NCI-H345 treated with DMSO at 0.1 percent for 48 hours (cell line): ENCODE measurements around the gene ZNF234.
"Not testable (repeated sequence)": the region's sequence is repeated elsewhere in the genome, so short reads cannot be mapped to it uniquely, and the experiment has no call there.

ENCODE experiments used
- DNase-seq: peaks from one replicate; lab custom pipeline; 2025; ENCODE audit not compliant: unreplicated experiment; lab: John Stamatoyannopoulos, UW

The ZNF234 gene

DNA sequence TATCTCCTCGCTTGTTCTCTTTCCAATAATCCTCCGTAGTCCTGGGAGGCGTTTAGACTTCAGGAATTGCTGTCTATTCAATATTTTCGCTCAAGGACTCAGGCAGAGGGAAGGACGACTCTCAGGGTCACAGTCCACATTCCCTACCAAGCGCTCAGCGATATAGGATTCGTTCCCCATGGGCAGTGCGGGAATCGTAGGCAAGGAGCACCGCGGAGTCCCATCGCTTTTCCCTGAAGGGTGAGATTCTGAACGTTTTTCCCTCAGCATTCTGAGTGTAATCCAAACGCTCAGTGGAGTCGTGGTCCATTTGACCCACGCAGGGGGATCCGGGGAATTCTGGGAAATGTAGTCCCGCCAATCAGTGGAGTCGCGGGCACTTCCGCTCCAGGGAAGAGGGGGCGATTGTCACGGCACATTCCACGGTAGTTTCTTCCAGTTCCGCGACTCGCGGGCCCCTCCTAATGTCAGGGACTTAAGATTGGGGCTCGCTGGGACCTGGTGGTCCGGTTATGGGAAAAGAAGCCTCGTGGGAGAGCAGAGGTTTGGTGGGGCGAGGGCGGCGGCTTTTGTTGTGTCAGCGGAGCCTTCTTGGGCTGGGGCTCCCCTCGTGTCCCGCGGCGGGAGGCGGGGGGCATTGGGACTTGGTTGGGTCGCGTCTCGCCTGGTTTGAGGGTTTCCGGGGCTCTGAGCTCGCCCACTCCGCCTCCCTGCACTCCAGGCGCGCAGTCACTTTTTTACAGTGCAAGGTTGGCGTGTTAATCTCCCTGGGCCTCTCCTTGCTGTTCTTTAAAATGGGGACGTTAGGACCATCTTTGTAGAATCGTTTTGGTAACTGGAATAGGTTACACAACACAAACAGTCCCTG is at the start of gene ZNF234:
TSS of gene ZNF234 (plus strand) at position 364 of the 868 bp plus-strand sequence. CDS start 3,079 bp downstream, outside the sequence.
- DNase-seq, result peak; percentile 35

DNA sequence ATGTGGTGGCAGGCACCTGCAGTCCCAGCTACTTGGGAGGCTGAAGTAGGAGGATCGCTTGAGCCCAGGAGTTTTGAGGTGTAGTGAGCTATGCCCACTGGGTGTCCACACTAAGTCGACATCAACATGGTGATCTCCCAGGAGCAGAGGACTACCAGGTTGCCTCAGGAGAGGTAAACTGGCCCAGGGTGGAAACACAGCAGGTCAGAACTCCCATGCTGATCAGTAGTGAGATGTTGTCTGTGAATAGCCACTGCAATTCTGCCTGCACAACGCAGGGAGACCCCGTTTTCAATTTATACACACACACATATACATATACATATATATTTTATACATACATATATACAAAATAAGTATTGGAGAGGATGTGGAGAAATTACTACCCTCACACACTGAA is 49.2 kb upstream of the ZNF234 start:
- no peak for DNase-seq

DNA sequence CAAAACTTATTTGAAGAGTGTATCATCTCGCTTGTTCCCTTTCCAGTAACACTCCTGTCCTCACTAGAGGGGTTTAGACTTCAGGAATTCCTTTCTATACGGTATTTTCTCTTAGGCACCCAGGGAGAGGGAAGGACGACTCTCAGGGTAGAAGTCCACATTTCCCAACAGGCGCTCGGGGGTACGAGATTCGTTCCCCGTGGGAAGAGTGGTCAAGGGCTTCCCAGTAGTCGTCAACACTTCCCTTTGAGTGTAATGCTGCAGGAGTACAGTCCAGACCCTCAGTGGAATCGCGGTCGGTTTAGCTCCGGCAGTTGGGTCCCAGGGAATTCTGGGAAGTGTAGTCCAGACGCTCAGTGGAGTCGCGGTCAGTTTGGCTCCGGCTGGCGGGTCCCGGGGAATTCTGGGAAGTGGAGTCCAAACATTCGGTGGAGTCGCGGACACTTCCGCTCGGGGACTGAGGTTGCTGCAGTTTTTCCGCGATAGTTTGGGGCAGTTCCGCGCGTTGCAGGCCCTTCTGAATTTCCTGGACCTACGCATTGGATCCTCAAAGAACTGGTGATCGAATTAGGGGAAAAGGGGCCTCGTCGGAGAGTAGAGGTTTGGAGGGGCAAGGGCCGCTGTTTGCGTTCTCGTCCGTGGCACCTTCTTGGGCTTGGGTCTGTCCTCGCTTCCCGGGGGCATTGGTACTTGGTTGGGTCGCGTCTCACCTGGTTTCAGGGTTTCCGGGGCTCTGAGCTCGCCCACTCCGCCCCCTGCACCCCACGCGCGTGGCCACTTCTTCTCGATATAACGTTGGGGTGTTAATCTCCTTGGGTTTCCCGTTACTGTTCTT is 47.2 kb upstream of the ZNF234 start, which contains the start of gene ZNF224:
TSS of gene ZNF224 (plus strand) at position 431 of the 835 bp plus-strand sequence. CDS start 3,513 bp downstream, outside the sequence.
- peak; percentile 62 for DNase-seq

DNA sequence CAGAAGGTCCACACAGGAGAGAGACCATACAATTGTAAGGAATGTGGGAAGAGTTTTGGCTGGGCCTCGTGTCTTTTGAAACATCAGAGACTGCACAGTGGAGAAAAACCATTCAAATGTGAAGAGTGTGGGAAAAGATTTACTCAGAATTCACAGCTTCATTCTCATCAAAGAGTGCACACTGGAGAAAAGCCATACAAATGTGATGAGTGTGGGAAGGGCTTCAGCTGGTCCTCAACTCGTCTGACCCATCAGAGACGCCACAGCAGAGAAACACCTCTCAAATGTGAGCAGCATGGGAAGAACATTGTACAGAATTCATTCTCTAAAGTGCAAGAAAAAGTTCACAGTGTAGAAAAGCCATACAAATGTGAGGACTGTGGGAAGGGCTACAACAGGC is 33.6 kb upstream of the ZNF234 start:
- no peak for DNase-seq

DNA sequence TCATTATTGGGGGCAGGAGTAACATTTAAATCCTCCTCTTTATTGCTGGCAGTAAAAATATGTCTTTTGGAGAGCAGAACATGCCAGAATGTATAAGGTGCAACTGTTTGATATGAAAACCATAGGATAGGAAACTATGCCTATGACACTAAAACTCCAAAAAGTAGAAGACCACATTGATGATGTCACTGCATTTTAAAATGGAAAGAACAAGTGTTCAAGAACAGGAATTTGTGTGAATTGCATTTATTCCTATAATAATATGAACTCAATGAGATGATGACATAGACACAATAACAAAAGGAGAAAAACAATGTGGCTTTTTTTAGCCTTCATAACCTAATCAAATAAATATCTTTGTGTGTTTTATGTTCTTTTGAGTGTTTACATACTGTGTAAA is 31.9 kb upstream of the ZNF234 start:
- DNase-seq, result no peak

DNA sequence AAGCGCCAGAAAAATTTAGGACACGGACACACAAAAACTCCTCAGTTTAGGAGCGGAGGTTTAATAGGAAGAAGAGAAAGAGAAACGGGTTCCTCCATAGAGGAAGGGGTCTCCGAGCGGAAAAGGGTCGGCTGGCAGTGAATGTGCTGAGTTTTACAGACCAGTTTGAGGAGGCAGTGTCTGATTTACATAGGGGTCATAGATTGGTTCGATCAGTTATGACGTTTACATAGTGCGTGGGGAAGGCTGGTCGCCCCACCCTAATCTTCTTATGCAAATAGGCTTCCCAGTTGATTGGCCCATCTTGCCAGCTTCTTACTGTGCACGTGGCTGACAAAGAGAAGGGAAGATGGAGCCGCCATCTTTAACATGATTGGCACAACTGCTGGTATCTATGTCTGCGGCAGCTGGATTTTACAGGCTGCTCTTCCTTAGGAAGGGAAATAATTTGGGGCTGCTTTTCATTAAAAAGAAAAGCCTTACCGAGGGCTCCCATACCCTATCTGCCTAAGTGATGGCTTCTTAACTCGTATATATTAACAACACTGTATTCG is 29.4 kb upstream of the ZNF234 start:
- no peak for DNase-seq

DNA sequence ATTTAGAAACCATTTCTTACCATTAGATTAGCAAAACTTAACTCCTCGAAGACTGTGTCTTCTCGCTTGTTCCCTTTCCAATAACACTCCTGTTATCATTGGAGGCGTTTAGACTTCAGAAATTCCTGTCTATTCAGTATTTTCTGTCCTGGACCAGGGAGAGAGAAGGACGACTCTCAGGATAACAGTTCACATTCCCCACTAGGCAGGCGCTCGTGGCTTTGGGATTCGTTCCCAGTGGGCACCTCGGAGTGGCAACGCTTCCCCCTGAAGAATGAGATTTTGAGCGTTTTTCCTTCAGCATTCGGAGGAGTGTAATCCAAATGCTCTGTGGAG is 28.6 kb upstream of the ZNF234 start:
- DNase-seq, result no peak

DNA sequence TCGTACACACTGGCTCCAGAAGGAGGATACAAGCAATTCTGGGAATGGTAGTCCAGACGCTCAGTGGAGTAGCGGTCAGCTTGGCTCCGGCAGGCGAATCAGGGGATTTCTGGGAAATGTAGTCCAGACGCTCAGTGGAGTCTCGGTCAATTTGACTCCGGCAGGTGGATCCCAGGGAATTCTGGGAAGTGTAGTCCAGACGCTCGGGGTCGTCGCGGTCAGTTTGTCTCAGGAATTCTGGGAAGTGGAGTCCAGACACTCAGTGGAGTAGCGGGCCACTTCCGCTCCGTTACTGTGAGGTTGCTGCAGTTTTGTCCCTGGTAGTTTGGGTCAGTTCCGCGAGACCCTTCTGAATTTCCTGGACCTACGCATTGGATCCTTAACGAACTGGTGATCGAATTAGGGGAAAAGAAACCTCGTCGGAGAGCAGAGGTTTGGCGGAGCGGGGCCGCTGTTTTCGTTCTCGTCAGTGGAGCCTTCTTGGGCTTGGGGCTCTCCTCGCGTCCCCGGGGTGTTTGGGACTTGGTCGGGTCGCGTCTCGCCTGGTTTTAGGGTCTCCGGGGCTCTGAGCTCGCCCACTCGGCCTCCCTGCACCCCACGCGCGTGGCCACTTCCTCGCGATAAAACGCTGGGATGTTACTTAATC is 28.1 kb upstream of the ZNF234 start, which contains the start of gene ZNF225:
TSS of gene ZNF225 (plus strand) at position 262 of the 646 bp plus-strand sequence. CDS start 2,429 bp downstream, outside the sequence.
- DNase-seq, result peak; percentile 88

DNA sequence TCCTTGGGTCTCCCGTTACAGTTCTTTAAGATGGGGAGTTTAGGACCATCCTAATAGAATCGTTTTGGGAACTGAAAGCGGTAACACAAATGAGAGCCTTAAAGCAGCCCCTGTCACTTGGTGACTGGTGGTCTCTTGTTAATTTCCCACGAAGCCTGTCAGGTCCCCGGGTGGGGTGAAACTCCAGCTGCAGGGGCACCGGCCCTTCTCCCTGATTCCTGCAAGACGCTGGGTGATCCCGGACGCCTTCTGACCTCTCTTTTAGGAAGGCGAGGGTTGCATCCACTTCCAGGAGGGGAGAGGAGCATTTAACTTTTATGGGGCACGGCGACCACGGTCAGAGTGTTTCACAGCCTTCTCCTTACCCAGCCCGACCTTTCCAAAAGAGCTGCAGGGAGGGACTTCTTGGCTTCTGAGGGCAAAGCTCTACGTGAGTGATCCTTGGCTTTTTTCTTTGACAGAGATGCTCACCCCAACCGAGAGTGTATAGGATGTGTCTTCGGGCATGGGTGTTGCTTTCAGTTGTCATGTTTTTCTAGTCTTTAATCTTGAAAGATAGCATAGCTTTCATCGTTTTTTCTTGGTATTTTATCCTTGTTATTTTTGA is 27.5 kb upstream of the ZNF234 start:
- no peak for DNase-seq

DNA sequence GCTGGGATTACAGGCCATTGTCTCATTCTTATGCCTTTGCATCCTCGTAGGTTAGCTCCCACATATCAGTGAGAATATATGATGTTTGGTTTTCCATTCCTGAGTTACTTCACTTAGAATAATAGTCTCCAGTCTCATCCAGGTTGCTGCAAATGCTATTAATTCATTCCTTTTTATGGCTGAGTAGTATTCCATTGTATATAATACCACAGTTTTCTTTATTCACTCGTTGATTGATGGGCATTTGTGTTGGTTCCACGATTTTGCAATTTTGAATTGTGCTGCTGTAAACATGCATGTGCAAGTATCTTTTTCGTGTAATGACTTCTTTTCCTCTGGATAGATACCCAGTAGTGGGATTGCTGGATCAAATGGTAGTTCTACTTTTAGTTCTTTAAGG is 20.2 kb upstream of the ZNF234 start:
- not testable (repeated sequence) for DNase-seq

DNA sequence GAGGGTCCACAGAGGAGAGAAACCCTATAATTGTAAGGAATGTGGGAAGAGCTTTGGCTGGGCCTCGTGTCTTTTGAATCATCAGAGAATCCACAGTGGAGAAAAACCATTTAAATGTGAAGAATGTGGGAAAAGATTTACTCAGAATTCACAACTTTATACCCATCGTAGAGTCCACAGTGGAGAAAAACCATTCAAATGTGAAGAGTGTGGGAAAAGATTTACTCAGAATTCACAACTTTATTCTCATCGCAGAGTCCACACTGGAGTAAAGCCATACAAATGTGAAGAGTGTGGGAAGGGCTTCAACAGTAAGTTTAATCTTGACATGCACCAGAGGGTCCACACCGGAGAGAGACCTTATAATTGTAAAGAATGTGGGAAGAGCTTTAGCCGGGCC is 9.4 kb upstream of the ZNF234 start:
- no peak for DNase-seq

DNA sequence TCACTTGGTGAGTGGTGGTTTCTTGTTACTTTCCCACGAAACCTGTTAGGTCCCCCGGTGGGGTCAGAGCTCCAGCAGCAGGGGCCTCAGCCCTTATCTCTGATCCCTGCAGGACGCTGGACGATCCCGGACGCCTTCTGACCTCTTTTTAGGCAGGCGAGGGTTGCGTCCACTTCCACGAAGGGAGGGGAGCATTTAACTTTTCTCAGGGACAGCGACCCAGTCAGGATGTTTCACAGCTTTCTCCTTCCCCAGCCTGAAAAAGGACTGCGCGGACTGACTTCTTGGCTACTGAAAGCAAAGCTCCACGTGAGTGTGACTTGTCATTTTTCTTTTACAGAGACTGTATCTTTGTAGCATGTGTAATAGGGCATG is 692 bp downstream of the ZNF234 start:
- no peak for DNase-seq

DNA sequence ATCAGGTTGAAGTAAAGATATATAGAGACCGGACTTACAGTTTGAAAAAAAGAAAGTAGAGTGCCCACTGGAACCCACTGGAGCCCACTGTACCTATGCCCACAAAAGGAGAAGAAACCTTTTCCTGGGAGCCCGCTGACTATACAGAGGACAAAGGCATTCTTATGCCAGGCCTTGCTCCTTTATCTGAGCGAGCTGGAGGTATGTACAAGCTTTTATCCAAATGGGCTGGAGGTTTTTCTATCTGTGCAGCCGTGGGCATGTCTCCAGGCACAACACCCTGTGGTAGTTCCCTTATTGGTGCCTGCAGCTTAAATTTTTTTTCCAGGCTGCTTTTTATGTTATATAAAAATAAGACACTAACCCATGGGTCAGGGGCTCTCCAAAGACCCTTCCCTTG is 8.4 kb downstream of the ZNF234 start:
- DNase-seq, result no peak

DNA sequence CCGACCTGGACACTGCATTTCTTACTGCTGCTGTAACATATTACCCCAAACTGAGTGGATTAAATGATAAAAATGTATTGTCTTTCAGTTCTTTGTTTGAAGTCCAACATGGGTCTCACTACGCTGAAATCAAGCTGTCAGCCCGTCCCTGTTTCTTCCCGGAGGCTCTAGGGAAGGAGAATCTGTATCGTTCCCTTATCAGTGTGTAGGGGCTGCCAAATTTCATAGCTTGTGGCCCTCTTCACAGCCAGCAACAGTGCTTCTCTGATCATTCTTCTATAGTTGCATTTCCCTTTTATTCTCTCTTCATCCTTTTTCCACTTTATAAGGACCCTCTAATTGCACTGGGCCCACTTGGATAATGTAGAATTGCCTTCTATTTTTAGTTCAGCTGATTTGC is 10.1 kb downstream of the ZNF234 start:
- no peak for DNase-seq

DNA sequence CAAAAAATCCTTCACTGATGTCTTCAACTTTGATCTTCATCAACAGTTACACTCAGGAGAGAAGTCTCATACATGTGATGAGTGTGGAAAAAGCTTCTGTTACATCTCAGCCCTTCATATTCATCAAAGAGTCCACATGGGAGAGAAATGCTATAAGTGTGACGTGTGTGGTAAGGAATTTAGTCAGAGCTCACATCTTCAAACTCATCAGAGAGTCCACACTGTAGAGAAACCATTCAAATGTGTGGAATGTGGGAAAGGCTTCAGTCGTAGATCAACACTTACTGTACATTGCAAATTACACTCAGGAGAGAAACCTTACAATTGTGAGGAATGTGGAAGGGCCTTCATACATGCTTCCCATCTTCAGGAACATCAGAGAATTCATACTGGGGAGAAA is 15.1 kb downstream of the ZNF234 start:
- DNase-seq, result no peak

DNA sequence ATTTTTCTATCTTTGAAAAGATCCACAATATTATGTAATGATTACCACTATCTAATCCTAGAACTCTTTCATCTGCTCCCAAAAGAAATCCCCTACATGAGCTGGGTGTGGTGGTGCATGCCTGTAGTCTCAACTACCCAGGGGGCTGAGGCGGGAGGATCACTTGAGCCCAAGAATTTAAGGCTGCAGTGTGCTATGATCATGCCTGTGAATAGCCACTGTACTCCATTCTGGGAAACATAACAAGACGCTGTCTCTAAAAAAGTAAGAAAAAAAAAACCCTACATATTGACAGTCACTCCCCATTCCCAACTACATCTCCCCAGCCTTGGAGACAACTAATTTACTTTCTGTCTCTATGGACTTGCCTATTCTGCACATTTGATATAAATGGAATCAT is 22.4 kb downstream of the ZNF234 start:
- no peak for DNase-seq

DNA sequence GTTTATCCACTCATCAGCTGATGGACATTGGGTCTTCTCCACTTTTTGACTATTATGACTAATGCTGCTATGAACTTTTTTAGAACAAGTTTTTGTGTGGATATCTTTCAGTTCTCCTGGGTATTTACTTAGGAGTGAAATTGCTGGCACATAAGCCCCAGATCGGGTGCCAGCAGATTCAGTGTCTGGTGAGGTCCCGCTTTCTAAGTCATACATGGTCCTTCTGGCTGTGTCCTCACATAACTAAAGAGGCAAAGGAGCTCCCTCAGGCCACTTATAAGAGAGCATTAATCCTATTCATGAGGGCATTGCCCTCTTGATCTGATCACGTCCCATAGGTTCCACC is 22.9 kb downstream of the ZNF234 start:
- DNase-seq, result no peak

DNA sequence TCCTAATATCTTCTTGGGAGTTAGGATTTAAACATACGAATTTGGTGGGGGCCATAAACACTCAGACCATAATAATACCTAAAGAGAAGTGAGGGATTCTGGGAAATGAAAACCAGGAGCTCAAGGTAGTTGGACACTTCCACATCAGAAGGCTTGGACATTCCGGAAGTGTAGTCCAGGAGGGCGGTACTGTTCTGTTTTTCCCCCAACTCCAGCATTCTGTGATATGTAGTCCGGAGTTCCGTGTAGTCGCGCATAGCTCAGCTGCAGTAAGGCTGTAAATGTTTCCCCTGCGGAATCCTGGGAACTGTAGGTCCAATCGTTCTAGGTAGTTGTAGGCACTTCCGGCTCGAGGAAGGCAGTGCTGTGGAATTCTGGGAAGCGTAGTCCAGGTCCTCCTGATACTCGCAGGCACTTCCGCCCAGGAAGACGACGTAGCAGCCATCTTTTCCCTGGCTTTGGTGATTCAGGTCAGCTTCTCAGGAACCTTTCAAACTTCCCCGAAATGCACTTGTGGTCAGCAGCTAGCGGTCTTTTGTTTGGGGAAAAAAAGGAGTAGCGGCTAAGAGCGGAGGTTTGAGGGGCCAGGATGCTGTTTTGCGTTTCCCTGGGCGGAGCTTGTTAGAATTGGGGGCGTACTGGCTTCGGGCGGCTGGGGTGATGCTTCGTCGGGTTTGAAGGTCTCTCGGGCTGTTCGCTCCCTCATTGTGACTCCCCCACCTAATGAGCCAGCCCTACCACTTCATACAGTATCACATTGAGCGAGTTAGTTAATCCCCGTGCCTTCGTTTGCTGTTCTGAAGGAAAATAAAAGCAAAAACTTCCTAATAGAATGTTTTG is 23.5 kb downstream of the ZNF234 start, which contains the start of gene ZNF226:
TSS of gene ZNF226 (plus strand) at position 428 of the 840 bp plus-strand sequence. CDS start 4,981 bp downstream, outside the sequence.
- peak; percentile 90 for DNase-seq

DNA sequence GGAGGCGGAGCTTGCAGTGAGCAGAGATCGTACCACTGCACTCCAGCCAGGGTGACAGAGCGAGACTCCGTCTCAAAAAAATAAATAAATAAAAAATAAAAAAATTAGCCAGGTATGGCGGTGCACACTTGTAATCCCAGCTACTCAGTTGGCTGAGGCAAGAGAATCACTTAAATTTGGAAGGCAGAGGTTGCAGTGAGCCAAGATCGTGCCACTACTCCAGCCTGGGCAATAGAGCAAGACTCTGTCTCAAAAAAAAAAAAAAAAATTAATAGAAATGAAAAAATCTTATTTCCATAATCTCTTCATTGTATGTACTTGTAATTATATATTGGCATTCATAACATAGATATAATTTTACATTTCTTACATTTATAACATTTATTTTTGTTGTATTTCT is 29.3 kb downstream of the ZNF234 start:
- not testable (repeated sequence) for DNase-seq

DNA sequence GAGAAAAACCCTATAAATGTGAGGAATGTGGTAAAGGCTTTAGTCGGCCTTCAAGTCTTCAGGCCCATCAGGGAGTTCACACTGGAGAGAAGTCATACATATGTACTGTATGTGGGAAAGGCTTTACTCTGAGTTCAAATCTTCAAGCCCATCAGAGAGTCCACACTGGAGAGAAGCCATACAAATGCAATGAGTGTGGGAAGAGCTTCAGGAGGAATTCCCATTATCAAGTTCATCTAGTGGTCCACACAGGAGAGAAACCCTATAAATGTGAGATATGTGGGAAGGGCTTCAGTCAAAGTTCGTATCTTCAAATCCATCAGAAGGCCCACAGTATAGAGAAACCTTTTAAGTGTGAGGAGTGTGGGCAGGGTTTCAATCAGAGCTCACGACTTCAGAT is 35.2 kb downstream of the ZNF234 start:
- DNase-seq, result no peak
